ENCODE results near the gene SFXN1.

SFXN1 gene

GRCh38 chr5:175466700-175467318 lies 11.6 kb upstream of the SFXN1 start:
- no peak for DNase-seq

- no peak for DNase-seq
Observed at GRCh38 chr5:175467983-175468690, 10.2 kb upstream of the SFXN1 start.

- no peak for DNase-seq
Observed at GRCh38 chr5:175468892-175469291, 9.5 kb upstream of the SFXN1 start.

- no peak for DNase-seq
Observed at GRCh38 chr5:175469916-175470315, 8.4 kb upstream of the SFXN1 start.

GRCh38 chr5:175470781-175471180 lies 7.6 kb upstream of the SFXN1 start:
- DNase-seq: no peak

- DNase-seq: no peak
Observed at GRCh38 chr5:175471196-175471595, 7.2 kb upstream of the SFXN1 start.

- DNase-seq: no peak
Observed at GRCh38 chr5:175471628-175472027, 6.7 kb upstream of the SFXN1 start.

GRCh38 chr5:175472378-175472777 lies 6.0 kb upstream of the SFXN1 start:
- no peak for DNase-seq

GRCh38 chr5:175475248-175475647 lies 3.1 kb upstream of the SFXN1 start:
- no peak for DNase-seq

- DNase-seq: no peak
Observed at GRCh38 chr5:175477440-175477839, 920 bp upstream of the SFXN1 start.

- DNase-seq: no peak
Observed at GRCh38 chr5:175478008-175478383, 364 bp upstream of the SFXN1 start.

GRCh38 chr5:175479125-175479881 lies 943 bp downstream of the SFXN1 start:
- no peak for DNase-seq

- DNase-seq: no peak
Observed at GRCh38 chr5:175483337-175483736, 5.0 kb downstream of the SFXN1 start.

- DNase-seq: no peak
Observed at GRCh38 chr5:175484322-175484721, 6.0 kb downstream of the SFXN1 start.

- DNase-seq: no peak
Observed at GRCh38 chr5:175484829-175485228, 6.5 kb downstream of the SFXN1 start.

GRCh38 chr5:175485631-175486030 lies 7.3 kb downstream of the SFXN1 start:
- no peak for DNase-seq

- DNase-seq: no peak
Observed at GRCh38 chr5:175487514-175488222, 9.3 kb downstream of the SFXN1 start.

- no peak for DNase-seq
Observed at GRCh38 chr5:175489693-175490443, 11.5 kb downstream of the SFXN1 start.

- DNase-seq: no peak
Observed at GRCh38 chr5:175491223-175491622, 12.9 kb downstream of the SFXN1 start.

GRCh38 chr5:175493260-175493659 lies 14.9 kb downstream of the SFXN1 start:
- DNase-seq: no peak

- no peak for DNase-seq
Observed at GRCh38 chr5:175493726-175494125, 15.4 kb downstream of the SFXN1 start.
